ENCODE results near the gene PIP5K1A.

PIP5K1A gene

GRCh38 chr1:151277249-151277648, 78.9 kb downstream of the PIP5K1A start:
- no peak for DNase-seq (ENCODE audit: low read depth)
- TF ChIP-seq CTCF (conservative IDR thresholded peaks at IDR 0.05; ENCODE audit: low read depth, low read length): no peak
- H3K4me3 ChIP-seq (ENCODE audit: low read length): no peak overlapping the region

DNA sequence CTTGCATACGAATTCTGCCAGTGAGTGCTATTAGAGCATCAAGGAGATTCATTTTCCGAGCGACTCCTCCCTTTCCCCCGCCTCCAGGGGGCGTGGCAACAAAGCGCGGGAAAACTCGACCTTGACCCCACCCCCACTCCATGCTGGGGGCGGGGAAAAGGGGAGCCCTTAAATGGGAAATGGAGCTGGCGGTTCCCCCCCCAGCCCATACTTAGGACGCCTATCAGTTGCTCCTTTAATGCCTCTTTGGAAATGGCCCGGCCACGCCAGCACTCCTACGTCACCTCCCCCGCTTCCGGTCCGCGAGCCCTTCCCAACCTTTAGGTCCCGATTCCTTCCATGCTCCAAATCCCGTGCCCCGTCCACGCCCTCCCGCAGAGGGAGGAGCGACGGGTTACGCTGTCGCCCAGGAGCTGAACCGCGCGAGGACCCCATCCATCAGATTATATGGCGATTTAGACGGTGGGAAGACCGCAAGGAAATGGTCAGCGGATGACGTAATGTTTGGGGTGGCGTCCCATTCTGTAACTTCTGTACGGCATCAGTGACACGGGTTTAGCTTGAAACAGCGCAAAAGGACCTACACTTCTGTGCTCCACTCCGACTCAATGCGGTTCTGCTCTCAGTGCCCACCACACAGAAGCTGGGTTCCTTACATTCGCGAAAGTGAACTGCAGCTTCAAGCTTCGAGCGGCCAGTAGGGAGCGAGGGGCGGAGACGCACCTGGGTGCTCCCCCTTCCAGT, 83.0 kb downstream of the PIP5K1A start:
- TF ChIP-seq CTCF (conservative IDR thresholded peaks at IDR 0.05; ENCODE audit: low read depth, low read length): peak; percentile 13
- H3K4me3 ChIP-seq (ENCODE audit: low read length): peak overlapping the region; percentile 66
- peak; percentile 88 for DNase-seq (ENCODE audit: low read depth)

- peak; percentile 3 for TF ChIP-seq CTCF (conservative IDR thresholded peaks at IDR 0.05; ENCODE audit: low read depth, low read length)
- peak; percentile 100 for DNase-seq (ENCODE audit: low read depth)
- peak within 1 kb of the TSS; percentile 88 for H3K4me3 ChIP-seq (ENCODE audit: low read length)
Observed at GRCh38 chr1:151281969-151282882, 83.9 kb downstream of the PIP5K1A start, which contains the start of gene ZNF687. Gene ZNF687 (plus strand): TSS chr1:151282299. CDS start chr1:151286292, 3,993 bp downstream.

GRCh38 chr1:151282883-151283725, 84.8 kb downstream of the PIP5K1A start:
- TF ChIP-seq CTCF (conservative IDR thresholded peaks at IDR 0.05; ENCODE audit: low read depth, low read length): no peak
- peak overlapping the region; percentile 88 for H3K4me3 ChIP-seq (ENCODE audit: low read length)
- DNase-seq (ENCODE audit: low read depth): no peak

GRCh38 chr1:151284013-151284577, 85.7 kb downstream of the PIP5K1A start:
- peak overlapping the region; percentile 88 for H3K4me3 ChIP-seq (ENCODE audit: low read length)
- DNase-seq (ENCODE audit: low read depth): no peak
- no peak for TF ChIP-seq CTCF (conservative IDR thresholded peaks at IDR 0.05; ENCODE audit: low read depth, low read length)

DNA sequence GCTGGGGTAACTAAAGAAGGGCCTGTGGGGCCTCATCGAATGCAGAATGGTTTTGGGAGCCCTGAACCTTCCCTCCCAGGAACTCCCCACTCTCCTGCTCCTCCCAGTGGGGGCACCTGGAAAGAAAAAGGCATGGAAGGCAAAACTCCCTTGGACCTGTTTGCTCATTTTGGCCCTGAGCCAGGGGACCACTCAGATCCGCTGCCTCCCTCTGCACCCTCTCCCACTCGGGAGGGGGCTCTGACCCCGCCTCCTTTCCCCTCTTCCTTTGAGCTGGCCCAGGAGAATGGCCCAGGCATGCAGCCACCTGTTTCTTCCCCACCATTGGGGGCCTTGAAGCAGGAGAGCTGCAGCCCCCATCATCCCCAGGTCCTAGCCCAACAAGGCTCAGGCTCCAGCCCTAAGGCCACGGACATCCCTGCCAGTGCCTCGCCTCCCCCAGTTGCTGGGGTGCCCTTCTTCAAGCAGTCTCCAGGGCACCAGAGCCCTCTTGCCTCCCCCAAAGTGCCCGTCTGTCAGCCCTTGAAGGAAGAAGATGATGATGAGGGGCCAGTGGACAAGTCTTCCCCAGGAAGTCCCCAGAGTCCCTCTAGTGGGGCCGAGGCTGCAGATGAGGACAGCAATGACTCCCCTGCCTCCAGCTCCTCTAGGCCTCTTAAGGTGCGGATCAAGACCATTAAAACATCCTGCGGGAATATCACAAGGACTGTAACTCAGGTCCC, 88.4 kb downstream of the PIP5K1A start:
- TF ChIP-seq CTCF (conservative IDR thresholded peaks at IDR 0.05; ENCODE audit: low read depth, low read length): no peak
- no peak for DNase-seq (ENCODE audit: low read depth)
- no peak overlapping the region for H3K4me3 ChIP-seq (ENCODE audit: low read length)
